IPS-20b (cell line): ENCODE results near the gene LBHD1.

Experiments used
- H3K27ac ChIP-seq: one replicate; pipeline ENCODE4 v1.5.1; 2013; ENCODE audit warnings: low read length
- H3K27me3 ChIP-seq: 2 replicates; pipeline ENCODE4 v1.6.1; 2013; ENCODE audit warnings: mild to moderate bottlenecking, low read length, inconsistent platforms; ENCODE audit not compliant: insufficient read depth
- H3K36me3 ChIP-seq: 2 replicates; pipeline ENCODE4 v1.6.1; 2013; ENCODE audit warnings: low read depth, mild to moderate bottlenecking, inconsistent platforms, low read length, moderate library complexity; ENCODE audit not compliant: insufficient read depth
- H3K4me1 ChIP-seq: 2 replicates; pipeline ENCODE4 v1.6.1; 2013; ENCODE audit warnings: mild to moderate bottlenecking, control low read depth, inconsistent platforms, low read length, moderate library complexity; ENCODE audit not compliant: insufficient read depth
- H3K4me3 ChIP-seq: 2 replicates; pipeline ENCODE4 v1.5.1; 2013; ENCODE audit warnings: mild to moderate bottlenecking, low read length, inconsistent platforms
- H3K9ac ChIP-seq: 2 replicates; pipeline ENCODE4 v1.6.1; 2013; ENCODE audit warnings: low read depth, mild to moderate bottlenecking, inconsistent platforms, low read length, moderate library complexity
- H3K9me3 ChIP-seq: 2 replicates; pipeline ENCODE4 v1.6.1; 2013; ENCODE audit warnings: mild to moderate bottlenecking, low read depth, low read length, inconsistent platforms; ENCODE audit not compliant: insufficient read depth

The LBHD1 gene

DNA sequence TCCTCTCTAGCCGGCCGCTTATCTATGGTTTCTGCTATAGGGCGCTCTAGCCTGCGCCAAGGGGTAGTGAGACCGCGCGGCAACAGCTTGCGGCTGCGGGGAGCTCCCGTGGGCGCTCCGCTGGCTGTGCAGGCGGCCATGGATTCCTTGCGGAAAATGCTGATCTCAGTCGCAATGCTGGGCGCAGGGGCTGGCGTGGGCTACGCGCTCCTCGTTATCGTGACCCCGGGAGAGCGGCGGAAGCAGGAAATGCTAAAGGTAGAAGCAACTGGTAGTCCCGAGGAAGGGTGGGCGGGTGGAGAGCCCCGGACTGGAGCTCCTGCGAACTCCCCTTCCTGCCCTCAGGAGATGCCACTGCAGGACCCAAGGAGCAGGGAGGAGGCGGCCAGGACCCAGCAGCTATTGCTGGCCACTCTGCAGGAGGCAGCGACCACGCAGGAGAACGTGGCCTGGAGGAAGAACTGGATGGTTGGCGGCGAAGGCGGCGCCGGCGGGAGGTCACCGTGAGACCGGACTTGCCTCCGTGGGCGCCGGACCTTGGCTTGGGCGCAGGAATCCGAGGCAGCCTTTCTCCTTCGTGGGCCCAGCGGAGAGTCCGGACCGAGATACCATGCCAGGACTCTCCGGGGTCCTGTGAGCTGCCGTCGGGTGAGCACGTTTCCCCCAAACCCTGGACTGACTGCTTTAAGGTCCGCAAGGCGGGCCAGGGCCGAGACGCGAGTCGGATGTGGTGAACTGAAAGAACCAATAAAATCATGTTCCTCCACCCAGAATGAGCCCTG is at the start of gene LBHD1, which contains the start of gene UQCC3:
LBHD1 (minus strand) TSS at position 660 of the 782 bp plus-strand sequence. CDS start 2,236 bp downstream, outside the sequence.
UQCC3 (plus strand) TSS at position 66 of the 782 bp plus-strand sequence; CDS start at position 139, 73 bp downstream.
- Histone ChIP-seq H3K9me3 (no peaks in the 10 kb centered on the region), H3K36me3 (peaks cover 38% of the 10 kb centered on the region), H3K4me1 (peaks cover 2% of the 10 kb centered on the region; the same call in 1 of the 2 replicates), H3K27ac (peak within 1 kb of the TSS; percentile 78), H3K27me3 (no peaks in the 10 kb centered on the region), H3K4me3 (peak within 1 kb of the TSS; percentile 88), H3K9ac (peak within 1 kb of the TSS; percentile 97)

DNA sequence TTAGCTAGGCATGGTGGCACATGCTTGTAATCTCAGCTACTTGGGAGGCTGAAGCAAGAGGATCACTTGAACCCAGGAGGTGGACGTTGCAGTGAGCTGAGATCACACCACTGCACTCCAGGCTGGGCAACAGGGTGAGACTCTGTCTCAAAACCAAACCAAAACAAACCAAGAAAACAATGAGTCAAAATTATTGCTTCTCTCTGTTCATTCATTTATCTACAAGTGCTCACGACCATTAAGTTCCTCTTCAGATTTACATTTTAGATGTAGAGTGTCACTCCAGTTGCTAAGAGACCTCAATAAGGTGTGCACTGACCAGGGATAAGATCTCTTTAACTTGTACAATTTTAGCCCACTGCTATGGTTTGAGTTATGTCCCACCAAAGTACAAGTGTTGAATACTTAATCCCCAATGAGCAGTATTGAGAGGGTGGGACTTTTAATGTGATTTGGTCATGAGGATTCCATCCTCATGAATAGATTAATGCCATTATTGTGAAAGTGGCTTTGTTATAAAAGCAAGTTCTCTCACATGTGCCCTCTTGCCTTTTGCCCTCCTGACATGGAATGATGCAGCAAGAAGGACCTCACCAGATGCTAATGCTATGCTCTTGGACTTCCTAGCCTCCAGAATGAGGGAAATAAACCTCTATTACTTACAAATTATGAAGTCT is 47.4 kb upstream of the LBHD1 start:
- Histone ChIP-seq H3K4me3 (no peak overlapping the region), H3K36me3 (peaks cover 99% of the 10 kb centered on the region), H3K27ac (no peak overlapping the region), H3K9me3 (no peaks in the 10 kb centered on the region), H3K9ac (no peak overlapping the region), H3K27me3 (no peaks in the 10 kb centered on the region), H3K4me1 (peaks cover 4% of the 10 kb centered on the region; the same call in 1 of the 2 replicates)

DNA sequence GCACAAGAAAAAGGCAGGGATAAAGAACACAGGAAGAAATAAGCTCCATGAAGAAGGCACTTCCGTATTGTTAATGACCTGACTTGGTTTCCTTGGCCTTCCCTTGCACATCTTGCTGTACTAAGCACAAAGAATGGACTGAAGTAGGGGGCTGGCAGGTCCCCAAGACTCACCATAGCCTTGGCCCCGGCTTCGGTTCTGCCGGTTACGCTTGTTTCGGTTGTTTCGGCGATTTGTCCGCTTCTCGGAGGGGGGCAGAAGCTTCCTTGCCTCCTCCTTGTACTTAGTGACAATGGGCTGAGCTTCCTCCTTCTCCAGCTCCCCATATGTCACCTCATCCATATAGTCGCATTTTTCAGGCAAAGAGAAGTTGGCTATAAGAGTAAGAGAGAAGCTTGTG is 44.7 kb upstream of the LBHD1 start:
- no peak overlapping the region for H3K4me3 ChIP-seq
- no peaks in the 10 kb centered on the region for H3K27me3 ChIP-seq
- H3K9ac ChIP-seq, result no peak overlapping the region
- no peak overlapping the region for H3K27ac ChIP-seq
- peaks cover 96% of the 10 kb centered on the region for H3K36me3 ChIP-seq
- no peaks in the 10 kb centered on the region for H3K9me3 ChIP-seq
- H3K4me1 ChIP-seq, result peaks cover 4% of the 10 kb centered on the region; the same call in 1 of the 2 replicates

DNA sequence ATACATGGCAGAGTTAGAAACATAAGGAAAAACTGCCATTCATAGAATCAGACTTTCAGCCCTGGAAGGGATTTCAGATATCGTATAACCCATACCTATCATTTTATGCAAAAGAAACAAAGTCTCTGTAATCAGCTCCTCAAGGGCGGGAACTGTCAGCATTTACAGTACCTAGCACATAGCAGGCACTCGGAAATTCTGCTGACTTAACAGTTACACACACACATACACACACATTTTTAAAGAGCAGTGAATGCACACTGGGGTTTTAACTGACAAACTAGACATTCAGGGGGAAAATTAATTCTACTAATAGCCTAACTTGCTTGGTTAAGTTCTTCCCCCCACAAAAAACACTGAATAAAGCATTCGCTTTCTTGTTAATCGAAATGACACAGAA is 44.1 kb upstream of the LBHD1 start:
- Histone ChIP-seq H3K27ac (no peak overlapping the region), H3K9me3 (no peaks in the 10 kb centered on the region), H3K36me3 (peaks cover 96% of the 10 kb centered on the region), H3K4me1 (peaks cover 4% of the 10 kb centered on the region; the same call in 1 of the 2 replicates), H3K27me3 (no peaks in the 10 kb centered on the region), H3K9ac (no peak overlapping the region), H3K4me3 (no peak overlapping the region)

DNA sequence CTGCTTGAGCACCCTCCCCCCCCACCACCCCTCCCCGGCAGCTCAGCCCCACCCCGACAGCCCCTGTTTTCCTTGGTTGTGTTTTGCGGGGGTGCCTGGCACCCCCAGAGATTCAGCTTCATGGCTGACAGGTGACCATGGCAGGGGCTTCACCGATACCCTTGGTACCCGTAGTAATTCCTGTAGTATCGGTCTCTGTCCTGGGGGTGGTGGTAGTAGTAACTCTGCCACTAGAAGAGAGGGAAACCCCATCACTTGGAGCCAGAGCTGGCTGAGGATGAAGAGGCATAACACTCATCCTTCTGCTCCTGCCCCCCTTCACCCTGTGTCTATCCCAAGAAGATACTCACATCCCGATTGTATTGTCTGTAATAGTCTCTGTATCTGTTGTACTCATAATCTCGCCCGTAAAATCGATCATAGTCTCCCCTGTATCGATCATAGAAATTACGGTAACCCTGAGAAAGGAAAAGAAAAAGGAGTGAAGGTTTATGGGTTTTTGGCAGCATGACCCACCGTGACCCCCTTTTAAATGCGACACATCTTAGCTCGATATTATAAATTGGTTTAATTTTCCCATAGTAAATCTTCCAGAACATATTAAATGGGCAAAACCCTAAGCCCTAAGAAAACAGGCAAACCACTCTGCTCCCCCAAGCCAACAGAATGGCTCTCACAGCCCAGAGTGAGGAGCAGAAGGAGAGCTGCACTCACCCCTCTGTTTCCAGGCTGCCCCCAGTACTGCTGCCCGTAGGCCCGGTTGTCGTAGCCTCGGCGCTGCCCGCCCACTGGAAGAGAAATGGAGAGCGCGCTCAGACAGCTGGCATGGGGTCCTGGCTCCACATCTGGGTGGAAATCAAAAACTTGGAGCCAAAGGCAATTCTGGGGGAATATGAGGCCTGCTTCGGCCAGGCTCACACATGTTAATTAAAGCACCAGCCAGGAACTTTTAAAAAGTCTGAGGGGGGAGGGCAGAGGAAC is 43.4 kb upstream of the LBHD1 start:
- no peak overlapping the region for H3K9ac ChIP-seq
- no peaks in the 10 kb centered on the region for H3K9me3 ChIP-seq

DNA sequence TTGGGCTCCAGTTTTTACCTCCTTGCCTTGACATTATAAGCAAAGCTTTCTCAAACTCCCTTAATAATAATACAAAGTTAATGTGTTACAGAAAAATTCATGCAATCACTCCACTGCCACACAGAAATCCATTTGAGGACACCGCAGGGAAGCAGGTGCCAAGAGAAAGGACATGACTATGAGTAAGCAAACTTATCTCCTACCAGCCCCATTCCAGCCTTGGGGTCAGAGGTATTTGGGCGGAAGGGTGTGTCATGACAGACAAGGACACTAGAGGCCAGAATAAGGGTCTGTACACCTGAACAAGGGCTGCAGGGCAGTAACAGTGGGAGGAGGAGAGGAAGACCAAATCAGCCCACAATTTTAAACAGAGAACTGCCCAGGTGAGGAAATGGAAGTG is 41.3 kb upstream of the LBHD1 start:
- peaks cover 79% of the 10 kb centered on the region for H3K36me3 ChIP-seq
- no peak overlapping the region for H3K9ac ChIP-seq
- H3K4me3 ChIP-seq, result no peak overlapping the region
- peaks cover 17% of the 10 kb centered on the region; the same call in 1 of the 2 replicates for H3K4me1 ChIP-seq
- H3K9me3 ChIP-seq, result no peaks in the 10 kb centered on the region
- H3K27ac ChIP-seq, result no peak overlapping the region
- no peaks in the 10 kb centered on the region for H3K27me3 ChIP-seq

More for the DNA sequence above, 43.4 kb upstream of the LBHD1 start:
- H3K4me3 ChIP-seq, result no peak overlapping the region
- peaks cover 96% of the 10 kb centered on the region for H3K36me3 ChIP-seq
- H3K27me3 ChIP-seq, result no peaks in the 10 kb centered on the region
- H3K4me1 ChIP-seq, result peaks cover 7% of the 10 kb centered on the region; the same call in 1 of the 2 replicates
- H3K27ac ChIP-seq, result no peak overlapping the region

DNA sequence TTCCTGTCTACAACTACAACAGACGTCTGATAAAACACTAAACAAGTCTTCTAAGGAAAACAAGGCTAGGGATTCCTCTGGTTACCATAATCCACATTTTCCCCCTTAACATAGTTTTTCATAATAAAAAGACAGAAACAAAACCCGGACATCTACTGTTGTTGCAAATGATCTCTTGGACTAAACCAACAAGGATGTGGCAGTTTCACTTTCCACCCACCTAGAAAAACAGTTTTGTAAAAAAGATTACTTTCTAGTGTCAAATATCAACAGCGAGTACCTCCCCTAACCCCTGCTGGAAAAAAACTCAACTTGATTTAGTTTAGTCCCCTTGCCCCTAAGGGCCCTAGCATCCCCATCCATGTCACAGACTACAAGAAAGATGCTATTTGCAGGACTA is 40.8 kb upstream of the LBHD1 start:
- no peak overlapping the region for H3K9ac ChIP-seq
- H3K36me3 ChIP-seq, result peaks cover 74% of the 10 kb centered on the region
- H3K4me3 ChIP-seq, result no peak overlapping the region
- peaks cover 22% of the 10 kb centered on the region; the same call in 1 of the 2 replicates for H3K4me1 ChIP-seq
- no peak overlapping the region for H3K27ac ChIP-seq
- no peaks in the 10 kb centered on the region for H3K9me3 ChIP-seq
- no peaks in the 10 kb centered on the region for H3K27me3 ChIP-seq

DNA sequence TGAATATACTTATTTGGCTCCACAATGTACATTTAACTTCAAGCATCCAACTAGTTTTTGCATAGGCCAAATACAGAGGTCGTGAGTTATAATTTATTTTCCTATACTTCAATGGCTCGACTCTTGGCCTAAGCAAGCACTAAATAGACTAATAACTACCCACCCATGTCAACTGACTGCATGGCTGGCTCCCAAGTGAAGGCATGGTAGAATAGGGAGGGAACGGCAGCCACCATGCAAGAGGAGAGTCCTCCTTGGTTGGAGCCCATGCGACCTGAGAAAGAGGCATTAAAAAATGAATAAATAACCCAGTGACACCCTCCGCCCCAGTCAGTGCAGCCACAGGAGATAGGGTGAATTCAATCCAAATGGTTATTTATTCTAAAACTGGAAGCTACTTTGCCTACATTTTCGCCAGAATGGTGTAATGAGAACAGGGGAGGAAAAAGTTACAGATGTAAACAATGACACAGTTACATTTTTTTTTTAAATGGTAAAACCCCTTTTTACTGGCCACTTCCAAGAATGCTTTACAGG is 40.3 kb upstream of the LBHD1 start:
- Histone ChIP-seq H3K27me3 (no peaks in the 10 kb centered on the region), H3K9me3 (no peaks in the 10 kb centered on the region), H3K27ac (no peak overlapping the region), H3K4me1 (peaks cover 26% of the 10 kb centered on the region; the same call in 1 of the 2 replicates), H3K36me3 (peaks cover 69% of the 10 kb centered on the region), H3K9ac (no peak overlapping the region), H3K4me3 (no peak overlapping the region)

DNA sequence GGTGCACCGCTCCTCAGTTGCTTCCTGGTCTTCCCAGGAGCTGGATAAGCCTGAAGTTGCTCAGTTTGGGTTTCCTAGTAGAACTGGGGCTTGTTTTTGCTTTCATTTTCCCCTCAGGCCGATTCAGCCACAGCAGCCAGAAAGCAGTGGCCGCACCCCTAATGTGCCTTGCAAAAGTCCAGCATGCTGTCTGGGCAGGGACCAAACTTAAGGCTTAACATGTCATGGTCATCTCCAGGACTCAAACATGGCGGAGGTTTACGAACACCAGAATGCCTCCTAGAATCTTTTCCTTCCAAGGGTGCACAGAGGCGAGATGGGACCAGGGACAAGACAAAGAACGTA is 37.9 kb upstream of the LBHD1 start:
- Histone ChIP-seq H3K36me3 (peaks cover 49% of the 10 kb centered on the region), H3K27ac (peak overlapping the region; percentile 96), H3K4me1 (peaks cover 29% of the 10 kb centered on the region; the same call in 1 of the 2 replicates), H3K9ac (peak overlapping the region; percentile 88), H3K4me3 (peak overlapping the region; percentile 93), H3K27me3 (no peaks in the 10 kb centered on the region), H3K9me3 (no peaks in the 10 kb centered on the region)

DNA sequence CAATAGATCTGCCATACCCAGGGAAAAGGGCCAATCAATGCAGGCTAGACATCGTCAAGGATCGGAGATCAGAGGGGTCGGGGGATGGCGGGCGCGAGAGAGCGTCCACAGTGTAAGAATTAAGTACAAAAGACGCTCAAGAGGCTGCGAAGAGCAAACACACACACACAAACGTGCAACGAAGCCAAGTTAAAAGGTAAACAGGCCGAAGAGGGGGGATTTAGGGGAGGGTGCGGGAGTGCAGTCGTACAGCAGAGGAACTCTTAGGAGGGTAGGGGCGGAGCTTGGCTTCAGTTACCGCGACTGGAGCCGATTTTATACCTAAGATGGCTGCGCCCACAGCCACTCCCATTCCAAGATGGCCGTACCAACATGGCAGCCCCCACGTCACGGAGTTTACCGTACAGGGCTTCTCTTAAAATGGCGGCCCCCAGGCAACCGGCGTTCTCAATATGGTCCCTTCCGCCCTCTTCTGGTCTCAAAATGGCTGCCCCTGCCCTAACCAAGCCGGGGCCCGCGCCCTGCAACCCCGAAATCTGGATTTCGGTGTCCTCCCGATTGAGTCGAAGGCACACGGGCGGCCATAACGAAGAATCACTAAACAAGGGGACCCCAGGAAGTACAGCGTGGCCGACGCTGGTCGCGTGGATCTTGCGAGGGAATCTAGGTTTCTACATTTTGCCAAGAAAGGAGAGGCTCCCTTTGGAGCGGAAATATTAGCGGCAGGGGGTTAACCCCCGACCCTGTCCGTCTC is 37.4 kb upstream of the LBHD1 start:
- Histone ChIP-seq H3K27ac (peak overlapping the region; percentile 98), H3K9me3 (no peaks in the 10 kb centered on the region), H3K36me3 (peaks cover 48% of the 10 kb centered on the region), H3K9ac (peak overlapping the region; percentile 88), H3K4me1 (peaks cover 25% of the 10 kb centered on the region; the same call in 1 of the 2 replicates), H3K4me3 (peak overlapping the region; percentile 93), H3K27me3 (no peaks in the 10 kb centered on the region)
